GM23338 (cell line): ENCODE results near the gene KRT222. TPM values are rescaled to one million over a fixed set of nuclear protein-coding genes. Genes with fewer than 3 reads are reported as not detected.

Source experiments
- ATAC-seq: fragments of 200-7000 bp; cut with Tn5 transposase; 3 replicates; pipeline ENCODE4 v1.9.1; 2020
- DNase-seq: peaks from one replicate; pipeline ENCODE4 v3.0.0-alpha.2; 2015; ENCODE audit warnings: low spot score
- H2AFZ ChIP-seq: fragments of 200-600 bp; sonication (generic); 2 replicates; pipeline ENCODE4 v1.8.0; 2016; ENCODE audit warnings: antibody characterized with exemption, mild to moderate bottlenecking, moderate library complexity
- H3F3A ChIP-seq: fragments of 200-600 bp; sonication (generic); replicated peaks from 2 replicates; pipeline ENCODE4 v1.8.0; 2017; ENCODE audit warnings: antibody characterized with exemption, mixed run types, low read depth
- H3K27ac ChIP-seq: fragments of 200-600 bp; sonication (generic); 2 replicates; pipeline ENCODE4 v1.6.1; 2016; ENCODE audit warnings: low read depth
- H3K27me3 ChIP-seq: fragments of 200-600 bp; sonication (generic); 2 replicates; pipeline ENCODE4 v1.8.0; 2016; ENCODE audit warnings: mild to moderate bottlenecking, mixed run types, moderate library complexity; ENCODE audit not compliant: insufficient read depth
- H3K36me3 ChIP-seq: fragments of 200-600 bp; sonication (generic); 2 replicates; pipeline ENCODE4 v1.8.0; 2016; ENCODE audit warnings: mild to moderate bottlenecking; ENCODE audit not compliant: insufficient read depth
- H3K4me1 ChIP-seq: fragments of 200-600 bp; sonication (generic); 2 replicates; pipeline ENCODE4 v1.8.0; 2016; ENCODE audit warnings: mild to moderate bottlenecking, moderate library complexity; ENCODE audit not compliant: insufficient read depth
- H3K4me2 ChIP-seq: fragments of 200-600 bp; sonication (generic); 2 replicates; pipeline ENCODE4 v1.7.1; 2017; ENCODE audit warnings: mixed run types
- H3K4me3 ChIP-seq: fragments of 200-600 bp; sonication (generic); 2 replicates; pipeline ENCODE4 v1.6.1; 2016; ENCODE audit warnings: mixed run types
- H3K79me2 ChIP-seq: fragments of 200-600 bp; sonication (generic); replicated peaks from 2 replicates; pipeline ENCODE4 v1.8.0; 2017; ENCODE audit warnings: mild to moderate bottlenecking; ENCODE audit not compliant: insufficient read depth
- H3K9me2 ChIP-seq: fragments of 200-600 bp; sonication (generic); 2 replicates; pipeline ENCODE4 v1.8.0; 2017; ENCODE audit not compliant: insufficient read depth
- H4K20me1 ChIP-seq: fragments of 200-600 bp; sonication (generic); replicated peaks from 2 replicates; pipeline ENCODE4 v1.8.0; 2017; ENCODE audit warnings: mild to moderate bottlenecking; ENCODE audit not compliant: insufficient read depth
- H3K27ac Mint-ChIP-seq: 2 replicates; pipeline ENCODE4 v1.8.0; 2020; ENCODE audit warnings: inconsistent platforms, mild to moderate bottlenecking, moderate library complexity, mixed read lengths
- H3K27me3 Mint-ChIP-seq: 3 replicates; pipeline ENCODE4 v1.8.0; 2022; ENCODE audit warnings: low read depth, mild to moderate bottlenecking, moderate library complexity, mixed read lengths, inconsistent platforms; ENCODE audit not compliant: insufficient read depth, poor library complexity
- H3K36me3 Mint-ChIP-seq: 3 replicates; pipeline ENCODE4 v1.8.0; 2021; ENCODE audit warnings: low read depth, mild to moderate bottlenecking, inconsistent platforms, moderate library complexity, mixed read lengths
- H3K4me1 Mint-ChIP-seq: 3 replicates; pipeline ENCODE4 v1.8.0; 2020; ENCODE audit warnings: mild to moderate bottlenecking, inconsistent platforms, mixed read lengths
- H3K4me3 Mint-ChIP-seq: 3 replicates; pipeline ENCODE4 v1.8.0; 2021; ENCODE audit warnings: moderate library complexity, mild to moderate bottlenecking, inconsistent platforms, mixed read lengths
- H3K9me3 Mint-ChIP-seq: 3 replicates; pipeline ENCODE4 v1.8.0; 2020; ENCODE audit warnings: moderate library complexity, mild to moderate bottlenecking, inconsistent platforms, mixed read lengths
- CREB1 ChIP-seq: fragments of 250-450 bp; sonication (Bioruptor Pico); IDR thresholded peaks from 2 replicates; pipeline ENCODE4 v1.5.0; 2020; ENCODE audit warnings: low read depth, mild to moderate bottlenecking, moderate library complexity
- CTCF ChIP-seq, 2 experiments: fragments of 200-600 bp in 1 of 2; sonication (generic) in 1 of 2; conservative IDR thresholded peaks; 2 replicates each; pipeline versions ENCODE4 v1.5.1 to v1.6.1; 2016 to 2017; ENCODE audit warnings: antibody characterized with exemption in 2 of 2, low read depth in 2 of 2, mild to moderate bottlenecking in 2 of 2, moderate library complexity in 1 of 2
- EZH2 ChIP-seq: fragments of 200-600 bp; sonication (generic); IDR thresholded peaks from one replicate; pipeline ENCODE4 v1.8.0; 2017; ENCODE audit warnings: antibody characterized with exemption, mild to moderate bottlenecking, low read depth; ENCODE audit not compliant: unreplicated experiment
- EZH2phosphoT487 ChIP-seq: fragments of 200-600 bp; sonication (generic); IDR thresholded peaks from one replicate; pipeline ENCODE4 v1.8.1; 2018; ENCODE audit warnings: antibody characterized with exemption; ENCODE audit not compliant: unreplicated experiment
- JUNB ChIP-seq: IDR thresholded peaks from one replicate; pipeline ENCODE4 v1.6.1; 2016; ENCODE audit warnings: antibody characterized with exemption; ENCODE audit not compliant: unreplicated experiment
- NANOG ChIP-seq: IDR thresholded peaks from 2 replicates; pipeline ENCODE4 v1.6.1; 2016; ENCODE audit warnings: antibody characterized with exemption, borderline replicate concordance
- POLR2AphosphoS5 ChIP-seq: IDR thresholded peaks from 2 replicates; pipeline ENCODE4 v1.6.1; 2016; ENCODE audit warnings: antibody characterized with exemption, low read depth
- REST ChIP-seq: IDR thresholded peaks from one replicate; pipeline ENCODE4 v1.6.1; 2018; ENCODE audit warnings: antibody characterized with exemption; ENCODE audit not compliant: unreplicated experiment
- STAT1 ChIP-seq: IDR thresholded peaks from one replicate; pipeline ENCODE4 v1.6.1; 2016; ENCODE audit warnings: antibody characterized with exemption; ENCODE audit not compliant: unreplicated experiment
- ZNF114 ChIP-seq: fragments of 250-450 bp; sonication (Bioruptor Pico); IDR thresholded peaks from 2 replicates; pipeline ENCODE4 v1.5.0; 2020; ENCODE audit warnings: mild to moderate bottlenecking, moderate library complexity
- ZNF331 ChIP-seq: fragments of 250-450 bp; sonication (Bioruptor Pico); IDR thresholded peaks from 2 replicates; pipeline ENCODE4 v1.5.0; 2020; ENCODE audit warnings: low read depth, mild to moderate bottlenecking, moderate library complexity
- polyA plus RNA-seq: library from polyadenylated mRNA; unstranded; fragments of >200 nt; fragmentation: Nextera tagmentation; extraction: Ambion mirVana; gene quantifications from 2 replicates; pipeline ENCODE4 v1.2.1, GENCODE V29; 2016
- total RNA-seq: library from RNA; depleted of rRNA; stranded (reverse); fragments of >200 nt; shearing (Covaris generic); gene quantifications from 2 replicates; pipeline ENCODE4 v1.2.3, GENCODE V29; 2014
- TF ChIP-seq, protein P1 (sequence below): IDR thresholded peaks from 2 replicates; pipeline ENCODE4 v1.6.1; 2016; ENCODE audit warnings: antibody characterized with exemption
- TF ChIP-seq, protein P2 (sequence below): fragments of 250-450 bp; sonication (Bioruptor Pico); IDR thresholded peaks from 2 replicates; pipeline ENCODE4 v1.5.0; 2020; ENCODE audit warnings: mild to moderate bottlenecking, moderate library complexity

KRT222 gene
- total and polyA plus RNA-seq, 2 experiments from 2014 or later, result not detected

DNA sequence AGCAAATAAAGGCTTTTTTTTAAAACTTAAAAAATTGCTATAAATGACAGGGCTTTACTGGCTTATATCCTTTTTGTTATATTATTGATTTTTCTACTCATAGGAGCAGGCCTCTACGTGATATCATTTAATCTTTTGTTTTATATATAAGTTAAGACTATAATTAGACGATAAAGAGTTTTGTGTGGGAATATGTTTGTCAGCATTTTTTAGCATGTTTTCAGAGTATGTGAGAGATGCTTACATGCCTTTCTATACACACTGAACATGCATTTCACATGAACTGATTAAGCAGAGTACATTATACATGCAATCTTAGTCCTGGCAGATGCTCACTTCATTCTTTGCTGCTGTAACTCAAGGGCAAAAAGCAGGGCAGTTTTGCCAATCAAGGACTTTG is 7.7 kb upstream of the KRT222 start:
- no peak for ATAC-seq
- Histone ChIP-seq H3K4me3 (no peak overlapping the region), H4K20me1 (no peaks in the 10 kb centered on the region), H2AFZ (0 out of 2 replicates have a peak overlapping the region, but pooled peaks have one; percentile 24), H3K27me3 (no peaks in the 10 kb centered on the region), H3K4me1 (peaks cover 5% of the 10 kb centered on the region; the same call in 1 of the 2 replicates), H3F3A (no peaks in the 10 kb centered on the region), H3K27ac (no peak overlapping the region), H3K79me2 (no peaks in the 10 kb centered on the region), H3K36me3 (no peaks in the 10 kb centered on the region), H3K4me2 (no peak overlapping the region), H3K9me2 (no peaks in the 10 kb centered on the region)
- no peaks in the 10 kb centered on the region for H3K36me3 Mint-ChIP-seq
- H3K27me3 Mint-ChIP-seq, result peaks cover 4% of the 10 kb centered on the region
- H3K4me3 Mint-ChIP-seq, result no peak overlapping the region
- TF ChIP-seq NANOG (no peak), EZH2phosphoT487 (no peak), REST (no peak), POLR2AphosphoS5 (no peak), EZH2 (no peak), CREB1 (CRISPR knock-in tag) (no peak), CTCF (conservative IDR thresholded peaks at IDR 0.05; ENCODE audit: low read depth in 2 of 2) (no peak), STAT1 (no peak), ZNF331 (no peak), JUNB (no peak), ZNF114 (CRISPR knock-in tag) (no peak)
- TF ChIP-seq, protein P1, sequence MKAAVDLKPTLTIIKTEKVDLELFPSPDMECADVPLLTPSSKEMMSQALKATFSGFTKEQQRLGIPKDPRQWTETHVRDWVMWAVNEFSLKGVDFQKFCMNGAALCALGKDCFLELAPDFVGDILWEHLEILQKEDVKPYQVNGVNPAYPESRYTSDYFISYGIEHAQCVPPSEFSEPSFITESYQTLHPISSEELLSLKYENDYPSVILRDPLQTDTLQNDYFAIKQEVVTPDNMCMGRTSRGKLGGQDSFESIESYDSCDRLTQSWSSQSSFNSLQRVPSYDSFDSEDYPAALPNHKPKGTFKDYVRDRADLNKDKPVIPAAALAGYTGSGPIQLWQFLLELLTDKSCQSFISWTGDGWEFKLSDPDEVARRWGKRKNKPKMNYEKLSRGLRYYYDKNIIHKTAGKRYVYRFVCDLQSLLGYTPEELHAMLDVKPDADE, result no peak
- TF ChIP-seq, protein P2, sequence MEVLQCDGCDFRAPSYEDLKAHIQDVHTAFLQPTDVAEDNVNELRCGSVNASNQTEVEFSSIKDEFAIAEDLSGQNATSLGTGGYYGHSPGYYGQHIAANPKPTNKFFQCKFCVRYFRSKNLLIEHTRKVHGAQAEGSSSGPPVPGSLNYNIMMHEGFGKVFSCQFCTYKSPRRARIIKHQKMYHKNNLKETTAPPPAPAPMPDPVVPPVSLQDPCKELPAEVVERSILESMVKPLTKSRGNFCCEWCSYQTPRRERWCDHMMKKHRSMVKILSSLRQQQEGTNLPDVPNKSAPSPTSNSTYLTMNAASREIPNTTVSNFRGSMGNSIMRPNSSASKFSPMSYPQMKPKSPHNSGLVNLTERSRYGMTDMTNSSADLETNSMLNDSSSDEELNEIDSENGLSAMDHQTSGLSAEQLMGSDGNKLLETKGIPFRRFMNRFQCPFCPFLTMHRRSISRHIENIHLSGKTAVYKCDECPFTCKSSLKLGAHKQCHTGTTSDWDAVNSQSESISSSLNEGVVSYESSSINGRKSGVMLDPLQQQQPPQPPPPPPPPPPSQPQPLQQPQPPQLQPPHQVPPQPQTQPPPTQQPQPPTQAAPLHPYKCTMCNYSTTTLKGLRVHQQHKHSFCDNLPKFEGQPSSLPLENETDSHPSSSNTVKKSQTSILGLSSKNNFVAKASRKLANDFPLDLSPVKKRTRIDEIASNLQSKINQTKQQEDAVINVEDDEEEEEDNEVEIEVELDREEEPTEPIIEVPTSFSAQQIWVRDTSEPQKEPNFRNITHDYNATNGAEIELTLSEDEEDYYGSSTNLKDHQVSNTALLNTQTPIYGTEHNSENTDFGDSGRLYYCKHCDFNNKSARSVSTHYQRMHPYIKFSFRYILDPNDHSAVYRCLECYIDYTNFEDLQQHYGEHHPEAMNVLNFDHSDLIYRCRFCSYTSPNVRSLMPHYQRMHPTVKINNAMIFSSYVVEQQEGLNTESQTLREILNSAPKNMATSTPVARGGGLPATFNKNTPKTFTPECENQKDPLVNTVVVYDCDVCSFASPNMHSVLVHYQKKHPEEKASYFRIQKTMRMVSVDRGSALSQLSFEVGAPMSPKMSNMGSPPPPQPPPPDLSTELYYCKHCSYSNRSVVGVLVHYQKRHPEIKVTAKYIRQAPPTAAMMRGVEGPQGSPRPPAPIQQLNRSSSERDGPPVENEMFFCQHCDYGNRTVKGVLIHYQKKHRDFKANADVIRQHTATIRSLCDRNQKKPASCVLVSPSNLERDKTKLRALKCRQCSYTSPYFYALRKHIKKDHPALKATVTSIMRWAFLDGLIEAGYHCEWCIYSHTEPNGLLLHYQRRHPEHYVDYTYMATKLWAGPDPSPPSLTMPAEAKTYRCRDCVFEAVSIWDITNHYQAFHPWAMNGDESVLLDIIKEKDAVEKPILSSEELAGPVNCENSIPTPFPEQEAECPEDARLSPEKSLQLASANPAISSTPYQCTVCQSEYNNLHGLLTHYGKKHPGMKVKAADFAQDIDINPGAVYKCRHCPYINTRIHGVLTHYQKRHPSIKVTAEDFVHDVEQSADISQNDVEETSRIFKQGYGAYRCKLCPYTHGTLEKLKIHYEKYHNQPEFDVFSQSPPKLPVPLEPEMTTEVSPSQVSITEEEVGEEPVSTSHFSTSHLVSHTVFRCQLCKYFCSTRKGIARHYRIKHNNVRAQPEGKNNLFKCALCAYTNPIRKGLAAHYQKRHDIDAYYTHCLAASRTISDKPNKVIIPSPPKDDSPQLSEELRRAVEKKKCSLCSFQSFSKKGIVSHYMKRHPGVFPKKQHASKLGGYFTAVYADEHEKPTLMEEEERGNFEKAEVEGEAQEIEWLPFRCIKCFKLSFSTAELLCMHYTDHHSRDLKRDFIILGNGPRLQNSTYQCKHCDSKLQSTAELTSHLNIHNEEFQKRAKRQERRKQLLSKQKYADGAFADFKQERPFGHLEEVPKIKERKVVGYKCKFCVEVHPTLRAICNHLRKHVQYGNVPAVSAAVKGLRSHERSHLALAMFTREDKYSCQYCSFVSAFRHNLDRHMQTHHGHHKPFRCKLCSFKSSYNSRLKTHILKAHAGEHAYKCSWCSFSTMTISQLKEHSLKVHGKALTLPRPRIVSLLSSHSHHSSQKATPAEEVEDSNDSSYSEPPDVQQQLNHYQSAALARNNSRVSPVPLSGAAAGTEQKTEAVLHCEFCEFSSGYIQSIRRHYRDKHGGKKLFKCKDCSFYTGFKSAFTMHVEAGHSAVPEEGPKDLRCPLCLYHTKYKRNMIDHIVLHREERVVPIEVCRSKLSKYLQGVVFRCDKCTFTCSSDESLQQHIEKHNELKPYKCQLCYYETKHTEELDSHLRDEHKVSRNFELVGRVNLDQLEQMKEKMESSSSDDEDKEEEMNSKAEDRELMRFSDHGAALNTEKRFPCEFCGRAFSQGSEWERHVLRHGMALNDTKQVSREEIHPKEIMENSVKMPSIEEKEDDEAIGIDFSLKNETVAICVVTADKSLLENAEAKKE, result no peak
- no peak for DNase-seq
- peaks cover 9% of the 10 kb centered on the region; the same call in 2 of the 3 replicates for H3K4me1 Mint-ChIP-seq
- no peaks in the 10 kb centered on the region for H3K9me3 Mint-ChIP-seq
- H3K27ac Mint-ChIP-seq, result no peak overlapping the region
